ENCODE measurements around the gene NXPH2. TPM values are rescaled to one million over a fixed set of nuclear protein-coding genes. Genes with fewer than 3 reads are reported as not detected.

NXPH2 gene
- total RNA-seq, 3 donors from 2014 or later: not detected

DNA sequence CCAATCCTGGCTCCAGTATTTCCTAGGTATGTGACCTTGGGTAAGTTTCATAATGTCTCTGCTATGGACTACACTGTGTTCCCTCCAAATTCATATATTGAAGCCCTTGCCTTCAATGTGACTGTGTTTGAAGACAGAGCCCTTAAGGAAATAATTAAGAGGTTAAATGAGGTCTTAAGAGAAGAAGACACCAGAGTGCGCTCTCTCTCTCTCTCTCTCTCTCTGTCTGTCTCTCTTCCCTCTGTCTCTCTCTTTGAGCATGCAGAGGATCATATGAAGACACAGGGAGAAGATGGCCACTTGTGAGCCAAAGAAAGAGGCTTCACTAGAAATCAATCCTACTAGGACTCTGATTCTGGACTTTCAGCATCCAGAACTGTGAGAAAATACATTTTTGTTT is 52.2 kb downstream of the NXPH2 start:
- DNase-seq (ENCODE audit: low spot score in 2 of 2): no peak

DNA sequence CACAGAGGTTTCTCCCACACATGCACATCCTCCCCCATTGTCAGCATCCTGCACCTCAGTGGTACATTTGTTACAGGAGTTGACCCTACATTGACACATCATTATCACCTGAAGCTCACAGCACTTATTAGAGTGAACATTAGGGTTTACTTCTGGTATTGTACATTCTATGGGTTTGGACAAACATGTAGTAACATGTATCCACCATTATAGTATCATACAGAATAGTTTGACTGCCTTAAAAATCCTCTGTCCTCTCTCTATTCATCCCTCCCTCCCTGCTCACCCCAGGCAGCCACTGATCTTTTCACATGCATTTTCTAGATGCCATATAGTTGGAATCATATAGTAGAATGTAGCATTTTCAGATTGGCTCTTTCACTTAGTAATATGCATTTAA is 53.5 kb downstream of the NXPH2 start:
- Histone ChIP-seq H3K4me3 (no peak overlapping the region), H3K36me3 (no peaks in the 10 kb centered on the region), H3K27me3 (no peaks in the 10 kb centered on the region), H3K4me1 (no peaks in the 10 kb centered on the region), H3K27ac (no peak overlapping the region), H3K9me3 (no peaks in the 10 kb centered on the region)
- intact Hi-C loops (cut with DNase I; ENCODE audit: low total_unique reads): no loop called here
- DNase-seq (ENCODE audit: low spot score in 2 of 2): no peak
- TF ChIP-seq POLR2AphosphoS5 (IDR thresholded peaks at IDR 0.05) (no peak), POLR2A (IDR thresholded peaks at IDR 0.05) (no peak)
- TF ChIP-seq, protein P1, sequence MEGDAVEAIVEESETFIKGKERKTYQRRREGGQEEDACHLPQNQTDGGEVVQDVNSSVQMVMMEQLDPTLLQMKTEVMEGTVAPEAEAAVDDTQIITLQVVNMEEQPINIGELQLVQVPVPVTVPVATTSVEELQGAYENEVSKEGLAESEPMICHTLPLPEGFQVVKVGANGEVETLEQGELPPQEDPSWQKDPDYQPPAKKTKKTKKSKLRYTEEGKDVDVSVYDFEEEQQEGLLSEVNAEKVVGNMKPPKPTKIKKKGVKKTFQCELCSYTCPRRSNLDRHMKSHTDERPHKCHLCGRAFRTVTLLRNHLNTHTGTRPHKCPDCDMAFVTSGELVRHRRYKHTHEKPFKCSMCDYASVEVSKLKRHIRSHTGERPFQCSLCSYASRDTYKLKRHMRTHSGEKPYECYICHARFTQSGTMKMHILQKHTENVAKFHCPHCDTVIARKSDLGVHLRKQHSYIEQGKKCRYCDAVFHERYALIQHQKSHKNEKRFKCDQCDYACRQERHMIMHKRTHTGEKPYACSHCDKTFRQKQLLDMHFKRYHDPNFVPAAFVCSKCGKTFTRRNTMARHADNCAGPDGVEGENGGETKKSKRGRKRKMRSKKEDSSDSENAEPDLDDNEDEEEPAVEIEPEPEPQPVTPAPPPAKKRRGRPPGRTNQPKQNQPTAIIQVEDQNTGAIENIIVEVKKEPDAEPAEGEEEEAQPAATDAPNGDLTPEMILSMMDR (IDR thresholded peaks at IDR 0.05): no peak

More for the DNA sequence above, 52.2 kb downstream of the NXPH2 start:
- TF ChIP-seq POLR2A (IDR thresholded peaks at IDR 0.05): no peak
- TF ChIP-seq, protein P1 (IDR thresholded peaks at IDR 0.05): no peak
- TF ChIP-seq POLR2AphosphoS5 (IDR thresholded peaks at IDR 0.05): no peak
- intact Hi-C loops (cut with DNase I; ENCODE audit: low total_unique reads): no loop called here
- Histone ChIP-seq H3K9me3 (no peaks in the 10 kb centered on the region), H3K27me3 (no peaks in the 10 kb centered on the region), H3K36me3 (no peaks in the 10 kb centered on the region), H3K4me1 (no peaks in the 10 kb centered on the region), H3K27ac (no peak overlapping the region), H3K4me3 (no peak overlapping the region)

DNA sequence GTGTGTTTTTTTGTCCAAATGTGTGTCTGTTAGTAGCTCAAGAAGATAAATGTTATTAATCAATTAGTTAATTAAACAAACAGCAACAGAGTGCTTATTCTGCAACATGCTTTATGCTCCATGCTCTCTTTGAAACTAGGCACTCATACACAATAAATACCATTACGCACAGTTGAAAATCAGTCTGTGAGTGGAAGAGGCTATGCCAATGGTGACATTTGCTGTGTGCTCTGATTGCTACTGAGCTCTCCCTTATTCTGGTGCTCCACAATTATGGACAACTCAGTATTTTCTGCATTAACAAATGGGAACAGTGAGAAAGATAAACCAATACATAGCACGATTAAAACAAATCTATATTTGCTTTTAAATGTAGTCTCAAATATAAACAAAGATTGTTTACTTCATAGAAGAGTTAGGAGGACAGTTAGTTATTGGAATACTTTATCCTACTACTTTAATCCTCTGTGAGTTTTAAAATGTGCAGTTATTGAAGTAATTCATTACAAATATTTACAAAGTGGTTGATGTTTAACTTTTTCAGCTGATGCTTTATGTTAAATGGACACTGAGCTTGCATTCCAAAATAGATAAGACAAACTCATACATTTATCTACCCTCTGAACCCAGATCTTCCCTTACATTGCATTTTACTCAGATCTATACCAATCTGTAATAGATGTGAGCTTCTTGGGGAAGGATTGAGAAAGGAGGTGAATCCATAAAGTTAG is 55.3 kb downstream of the NXPH2 start:
- no peaks in the 10 kb centered on the region for H3K36me3 ChIP-seq
- intact Hi-C loops (cut with DNase I; ENCODE audit: low total_unique reads): no loop called here
- TF ChIP-seq POLR2AphosphoS5 (IDR thresholded peaks at IDR 0.05): no peak
- TF ChIP-seq, protein P1 (IDR thresholded peaks at IDR 0.05): no peak
- no peak for TF ChIP-seq POLR2A (IDR thresholded peaks at IDR 0.05)
- H3K27me3 ChIP-seq: no peaks in the 10 kb centered on the region
- DNase-seq (ENCODE audit: low spot score in 2 of 2): no peak
- H3K4me1 ChIP-seq: no peaks in the 10 kb centered on the region
- H3K4me3 ChIP-seq: no peak overlapping the region
- no peak overlapping the region for H3K27ac ChIP-seq
- H3K9me3 ChIP-seq: no peaks in the 10 kb centered on the region

DNA sequence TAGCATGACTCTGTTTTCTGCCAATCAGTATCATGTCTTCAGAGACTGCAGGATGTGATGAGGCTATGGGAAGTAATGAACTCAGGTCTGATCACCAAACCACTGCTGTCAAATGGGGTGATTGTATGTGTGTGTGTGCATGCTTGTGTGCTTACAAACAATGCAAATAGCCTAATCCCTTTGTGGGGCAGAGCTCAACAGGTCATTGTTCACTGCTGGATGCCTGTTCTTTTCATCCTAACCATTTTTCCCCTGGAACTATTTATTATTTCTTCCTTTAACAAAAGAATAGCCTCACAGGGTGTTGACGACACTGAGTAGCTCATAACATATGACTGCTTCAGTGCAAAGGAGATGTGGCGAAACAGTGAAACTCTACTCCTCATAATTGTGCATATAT is 55.9 kb downstream of the NXPH2 start:
- TF ChIP-seq, protein P1 (IDR thresholded peaks at IDR 0.05): no peak
- TF ChIP-seq POLR2A (IDR thresholded peaks at IDR 0.05): no peak
- TF ChIP-seq POLR2AphosphoS5 (IDR thresholded peaks at IDR 0.05): no peak
- DNase-seq (ENCODE audit: low spot score in 2 of 2): no peak
- H3K27me3 ChIP-seq: no peaks in the 10 kb centered on the region
- no peaks in the 10 kb centered on the region for H3K4me1 ChIP-seq
- no peaks in the 10 kb centered on the region for H3K36me3 ChIP-seq
- no peaks in the 10 kb centered on the region for H3K9me3 ChIP-seq
- H3K4me3 ChIP-seq: no peak overlapping the region
- intact Hi-C loops (cut with DNase I; ENCODE audit: low total_unique reads): no loop called here
- no peak overlapping the region for H3K27ac ChIP-seq

DNA sequence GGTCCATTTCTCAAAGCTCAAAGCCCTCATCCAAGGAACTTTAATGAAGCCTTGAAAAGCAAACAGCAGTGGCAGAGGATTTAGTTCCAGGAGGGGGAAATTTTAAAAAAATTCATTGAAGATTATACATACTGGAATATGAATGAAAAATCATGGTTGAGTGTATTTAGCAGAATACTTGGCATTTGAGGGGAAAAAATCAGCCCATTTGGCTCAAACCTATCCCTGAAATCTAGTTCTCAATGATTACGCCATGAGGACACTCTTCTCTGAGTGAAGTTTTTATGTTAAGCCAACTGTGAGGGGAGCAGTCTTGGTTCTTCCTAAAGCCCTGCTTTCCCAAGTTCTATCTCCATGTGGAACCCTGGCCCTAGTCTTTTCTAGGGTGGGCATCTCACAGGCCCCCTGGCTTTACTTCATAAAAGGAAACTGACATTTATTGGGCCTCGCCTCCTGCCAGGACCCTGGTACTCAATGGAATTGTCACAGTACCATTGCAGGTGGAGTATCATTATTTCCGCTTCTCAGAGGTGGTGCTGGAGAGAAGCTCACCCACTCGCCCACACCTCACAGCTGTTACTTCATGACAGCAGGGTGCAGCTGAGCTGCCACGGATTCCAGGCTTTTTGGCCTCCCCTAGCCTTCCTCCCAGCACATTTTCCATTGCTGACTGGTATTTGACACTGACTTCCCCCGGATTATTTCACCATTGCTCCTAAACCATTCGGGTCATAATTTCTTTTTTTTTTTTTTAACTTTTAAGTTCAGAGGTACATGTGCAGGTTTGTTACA is 56.8 kb downstream of the NXPH2 start:
- Histone ChIP-seq H3K4me3 (no peak overlapping the region), H3K36me3 (no peaks in the 10 kb centered on the region), H3K27me3 (no peaks in the 10 kb centered on the region), H3K27ac (no peak overlapping the region), H3K4me1 (no peaks in the 10 kb centered on the region), H3K9me3 (no peaks in the 10 kb centered on the region)
- no peak for DNase-seq (ENCODE audit: low spot score in 2 of 2)
- TF ChIP-seq POLR2A (IDR thresholded peaks at IDR 0.05) (no peak), POLR2AphosphoS5 (IDR thresholded peaks at IDR 0.05) (no peak)
- TF ChIP-seq, protein P1 (IDR thresholded peaks at IDR 0.05): no peak
- intact Hi-C loops (cut with DNase I; ENCODE audit: low total_unique reads): no loop called here
